HG03469 (cell line): ENCODE results near the gene TOM1.

Experiments
- ATAC-seq: cut with Tn5 transposase; IDR thresholded peaks from one replicate; pipeline ENCODE4 v1.9.1; 2021; ENCODE audit warnings: mild to moderate bottlenecking, moderate library complexity, moderate number of reproducible peaks; ENCODE audit not compliant: unreplicated experiment

The TOM1 gene

GRCh38 chr22:35322893-35323292 lies 23.2 kb downstream of the TOM1 start:
- no peak for ATAC-seq

GRCh38 chr22:35323305-35323704 lies 23.6 kb downstream of the TOM1 start:
- no peak for ATAC-seq

DNA sequence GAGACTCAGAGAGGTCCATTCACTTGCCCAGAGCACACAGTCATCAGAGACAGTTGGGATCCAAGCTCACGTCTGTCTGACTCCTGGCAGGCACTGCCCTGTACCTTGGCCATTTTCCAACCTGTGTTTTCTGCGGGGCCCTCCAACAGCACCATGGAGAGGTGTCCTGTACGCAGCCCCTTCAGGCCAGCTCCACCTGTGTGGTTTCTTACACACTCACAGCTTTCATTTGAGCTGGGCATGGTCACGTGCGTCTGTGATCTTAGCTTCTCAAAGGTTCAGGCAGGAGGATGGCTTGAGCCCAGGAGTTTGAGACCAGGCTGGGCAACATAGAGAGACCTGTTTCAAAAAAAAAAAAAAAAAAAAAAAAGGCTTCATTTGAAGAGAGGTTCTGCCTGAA lies 24.4 kb downstream of the TOM1 start:
- no peak for ATAC-seq

- no peak for ATAC-seq
Observed at GRCh38 chr22:35324762-35325161, 25.1 kb downstream of the TOM1 start.

- ATAC-seq, result no peak
Observed at GRCh38 chr22:35325209-35325608, 25.5 kb downstream of the TOM1 start.

DNA sequence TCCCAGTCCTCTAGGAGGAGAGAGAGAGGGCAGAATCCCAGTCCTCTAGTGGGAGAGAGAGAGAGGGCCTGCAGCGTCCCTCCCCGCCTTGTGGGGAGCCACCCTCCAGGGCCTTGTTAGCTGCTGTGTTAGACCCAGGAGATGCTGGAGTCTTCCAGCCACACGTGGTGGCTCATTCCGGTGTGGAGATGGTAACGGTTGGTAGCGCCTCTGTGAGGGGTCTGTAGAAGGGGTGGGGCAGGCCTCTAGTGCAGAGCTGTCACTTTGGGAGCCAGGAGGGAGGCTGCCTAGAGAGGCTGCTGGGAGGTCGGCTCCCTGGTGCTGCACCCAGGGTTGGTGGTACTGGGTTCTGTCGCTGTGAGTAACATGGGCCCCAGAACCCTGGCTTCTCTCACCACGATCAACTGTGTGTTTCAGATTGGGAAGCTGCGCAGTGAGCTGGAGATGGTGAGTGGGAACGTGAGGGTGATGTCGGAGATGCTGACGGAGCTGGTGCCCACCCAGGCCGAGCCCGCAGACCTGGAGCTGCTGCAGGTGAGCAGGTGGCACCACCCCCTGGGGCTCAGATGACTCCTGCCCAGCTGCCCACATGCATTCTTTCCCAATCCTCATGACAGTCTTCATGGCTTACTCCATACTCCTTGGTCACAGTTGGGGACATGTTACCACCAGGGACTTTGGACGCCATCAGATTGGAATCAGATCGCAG lies 27.3 kb downstream of the TOM1 start:
- ATAC-seq, result no peak

GRCh38 chr22:35327690-35328471 lies 28.2 kb downstream of the TOM1 start:
- ATAC-seq, result no peak

DNA sequence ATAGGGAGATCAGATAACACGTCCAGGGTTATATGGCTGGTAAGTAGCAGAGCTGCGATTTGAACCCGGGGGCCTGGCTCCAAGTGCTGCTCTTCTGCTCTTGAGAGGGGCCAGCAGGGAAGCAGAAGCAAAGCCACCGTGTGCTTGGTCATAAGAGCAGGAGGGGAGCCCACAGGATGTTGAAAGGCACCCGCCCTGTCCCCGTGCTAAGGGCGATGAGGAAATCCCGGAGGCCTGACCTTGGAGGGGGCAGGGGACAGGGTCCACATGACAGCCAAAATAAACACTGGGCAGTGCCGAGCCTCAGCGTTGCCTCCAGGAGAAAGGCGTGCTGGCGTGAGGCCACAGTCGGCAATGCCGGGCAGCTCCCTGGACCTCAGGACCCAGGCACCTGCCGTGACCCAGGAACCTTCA lies 28.8 kb downstream of the TOM1 start:
- ATAC-seq, result no peak

GRCh38 chr22:35329114-35329847 lies 29.6 kb downstream of the TOM1 start:
- ATAC-seq, result no peak

GRCh38 chr22:35330258-35330861 lies 30.7 kb downstream of the TOM1 start:
- ATAC-seq, result no peak

DNA sequence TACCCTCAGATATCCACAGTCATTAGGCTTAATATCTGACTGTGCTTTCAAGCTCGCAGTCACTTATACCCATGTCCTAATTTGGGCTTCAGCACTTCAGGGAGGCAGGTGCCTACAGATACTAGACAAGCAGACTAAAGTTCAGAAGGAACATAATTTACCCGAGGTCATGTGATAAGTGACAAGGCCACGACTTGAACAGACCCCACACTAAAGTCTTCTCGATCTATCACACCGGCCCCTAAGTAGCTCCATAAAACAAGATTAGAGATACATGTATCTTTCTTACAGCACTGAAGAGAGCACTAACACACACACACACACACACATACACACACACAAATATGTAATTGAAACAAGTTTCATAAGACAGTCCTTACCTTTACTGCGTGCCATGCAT lies 32.6 kb downstream of the TOM1 start:
- no peak for ATAC-seq

DNA sequence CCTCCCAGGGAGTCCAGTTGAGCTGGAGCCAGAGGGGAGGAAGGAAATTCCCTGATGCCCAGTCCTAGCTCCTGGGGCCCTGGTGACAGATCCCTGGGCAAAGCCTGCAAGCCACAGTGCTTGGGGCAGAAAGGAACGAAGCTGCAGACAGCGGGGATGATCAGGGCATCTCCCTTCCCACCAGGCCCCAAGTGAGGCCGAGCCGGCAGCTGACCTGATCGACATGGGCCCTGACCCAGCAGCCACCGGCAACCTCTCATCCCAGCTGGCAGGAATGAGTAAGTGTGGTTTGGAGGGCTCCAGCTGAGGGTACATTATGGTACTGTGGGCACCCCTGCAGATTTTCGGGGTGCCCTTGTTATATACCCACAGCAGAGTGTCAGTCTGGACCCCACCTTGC lies 33.5 kb downstream of the TOM1 start:
- no peak for ATAC-seq

- no peak for ATAC-seq
Observed at GRCh38 chr22:35334004-35334403, 34.3 kb downstream of the TOM1 start.

GRCh38 chr22:35335468-35335867 lies 35.8 kb downstream of the TOM1 start:
- no peak for ATAC-seq

DNA sequence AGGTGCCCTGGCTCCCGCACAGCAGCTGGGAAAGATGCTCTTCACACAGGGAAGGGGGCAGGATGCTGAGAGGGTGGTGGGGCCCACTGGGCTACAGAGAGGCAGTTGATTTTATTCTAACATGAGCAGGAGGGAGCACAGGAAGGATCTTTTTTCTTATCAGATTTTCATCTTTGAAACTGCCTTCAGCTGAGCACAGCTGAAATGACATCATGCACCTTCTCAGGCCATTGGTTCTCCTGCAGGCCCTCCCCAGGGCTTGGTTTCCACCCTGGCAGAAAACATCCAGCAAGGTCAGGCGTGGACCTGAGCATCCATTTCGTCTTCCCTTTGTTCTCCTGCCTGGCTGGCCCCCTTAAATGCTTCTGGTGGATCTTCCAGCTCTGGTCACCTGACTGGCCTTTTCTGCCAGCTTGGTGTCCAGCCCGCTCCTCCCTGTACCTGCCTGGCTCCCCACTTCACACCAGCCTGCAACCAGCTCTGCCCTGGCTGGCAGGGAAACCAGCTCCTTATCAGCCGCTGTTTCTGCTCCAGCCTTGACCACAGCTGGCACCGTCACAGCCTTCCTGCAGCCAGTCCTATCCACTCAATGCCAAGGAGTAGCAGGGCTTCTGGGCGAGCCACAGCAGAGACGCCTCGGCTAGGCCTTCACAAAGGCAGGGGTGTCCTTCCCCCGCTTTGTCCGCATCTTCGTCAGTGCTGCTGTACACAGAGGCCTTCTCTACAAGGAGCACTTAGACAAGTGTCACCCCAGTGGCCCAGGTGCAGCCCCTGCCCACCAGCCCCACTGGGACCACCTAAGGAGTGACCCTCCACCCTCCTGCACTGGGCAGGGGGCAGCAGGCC lies 36.5 kb downstream of the TOM1 start:
- ATAC-seq, result no peak

DNA sequence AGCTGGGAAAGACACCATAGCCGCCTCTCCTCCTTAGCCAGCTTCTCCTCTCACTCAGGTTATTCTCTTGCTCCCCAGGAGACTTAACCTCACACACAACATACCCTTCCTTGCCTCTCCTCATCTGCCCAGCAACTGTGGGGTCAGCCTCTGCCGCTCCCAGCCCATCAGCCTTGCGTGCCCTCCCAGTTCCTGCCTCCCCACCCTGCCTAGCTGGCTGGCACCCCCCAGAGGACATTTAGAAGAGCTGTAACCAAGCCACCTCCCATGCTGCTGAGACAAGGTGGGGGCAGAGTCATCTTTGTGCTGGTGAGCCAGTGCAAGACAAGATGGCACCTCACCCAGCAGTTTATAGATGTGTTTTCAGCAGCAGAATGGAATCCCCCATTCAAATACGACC lies 38.2 kb downstream of the TOM1 start:
- ATAC-seq, result no peak

- no peak for ATAC-seq
Observed at GRCh38 chr22:35341090-35341874, 41.6 kb downstream of the TOM1 start.

GRCh38 chr22:35342390-35342789 lies 42.7 kb downstream of the TOM1 start:
- no peak for ATAC-seq

- no peak for ATAC-seq
Observed at GRCh38 chr22:35343664-35344550, 44.2 kb downstream of the TOM1 start.
